Nephron progenitor cell (in vitro differentiated cells): ENCODE measurements around the gene NFATC1.

ENCODE experiments used
- DNase-seq: peaks from one replicate; pipeline ENCODE4 v3.0.0; 2021
- H3K27ac Mint-ChIP-seq: 2 replicates; pipeline ENCODE4 v1.8.0; 2021; ENCODE audit warnings: mild to moderate bottlenecking, moderate library complexity, mixed read lengths
- H3K27me3 Mint-ChIP-seq: 2 replicates; pipeline ENCODE4 v1.8.0; 2021; ENCODE audit warnings: mild to moderate bottlenecking, low read depth, mixed read lengths; ENCODE audit not compliant: poor library complexity
- H3K36me3 Mint-ChIP-seq: 2 replicates; pipeline ENCODE4 v1.8.0; 2021; ENCODE audit warnings: low read depth, mixed read lengths
- H3K4me1 Mint-ChIP-seq: 2 replicates; pipeline ENCODE4 v1.8.0; 2021; ENCODE audit warnings: mixed read lengths
- H3K4me3 Mint-ChIP-seq: 2 replicates; pipeline ENCODE4 v1.8.0; 2021; ENCODE audit warnings: mild to moderate bottlenecking, moderate library complexity, mixed read lengths
- H3K9me3 Mint-ChIP-seq: 2 replicates; pipeline ENCODE4 v1.8.0; 2021; ENCODE audit warnings: mild to moderate bottlenecking, moderate library complexity, mixed read lengths
- TF ChIP-seq, protein P1 (sequence below): fragments of 200-600 bp; sonication (generic); IDR thresholded peaks from 2 replicates; pipeline ENCODE4 v1.5.0; 2021; ENCODE audit warnings: antibody characterized with exemption

NFATC1 gene

DNA sequence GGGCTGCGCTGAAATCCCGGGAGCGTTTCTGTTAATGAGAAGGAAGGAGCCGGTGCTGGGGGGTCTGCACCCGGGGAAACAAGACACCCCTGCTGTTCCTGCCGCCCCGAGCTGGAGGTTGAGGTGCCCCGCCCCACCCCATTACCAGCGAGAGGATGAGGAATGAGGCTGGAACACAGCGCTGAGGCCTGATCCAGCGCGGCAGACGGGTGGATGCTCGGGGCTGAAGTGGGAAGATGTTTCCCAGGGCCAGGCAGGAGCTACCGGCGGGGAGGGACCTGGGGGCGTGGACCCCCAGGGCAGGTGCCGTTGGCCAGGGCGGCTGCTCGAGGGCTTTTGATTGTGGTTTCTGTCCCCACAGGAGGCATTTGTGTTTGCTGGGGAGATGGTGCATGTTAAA is 149.5 kb downstream of the NFATC1 start:
- DNase-seq = no peak
- Mint-ChIP-seq H3K9me3 (peaks cover 13% of the 10 kb centered on the region), H3K27ac (peak overlapping the region; percentile 48), H3K36me3 (no peaks in the 10 kb centered on the region), H3K27me3 (peaks cover 16% of the 10 kb centered on the region), H3K4me3 (no peak overlapping the region), H3K4me1 (peaks cover 10% of the 10 kb centered on the region)
- TF ChIP-seq, protein P1, sequence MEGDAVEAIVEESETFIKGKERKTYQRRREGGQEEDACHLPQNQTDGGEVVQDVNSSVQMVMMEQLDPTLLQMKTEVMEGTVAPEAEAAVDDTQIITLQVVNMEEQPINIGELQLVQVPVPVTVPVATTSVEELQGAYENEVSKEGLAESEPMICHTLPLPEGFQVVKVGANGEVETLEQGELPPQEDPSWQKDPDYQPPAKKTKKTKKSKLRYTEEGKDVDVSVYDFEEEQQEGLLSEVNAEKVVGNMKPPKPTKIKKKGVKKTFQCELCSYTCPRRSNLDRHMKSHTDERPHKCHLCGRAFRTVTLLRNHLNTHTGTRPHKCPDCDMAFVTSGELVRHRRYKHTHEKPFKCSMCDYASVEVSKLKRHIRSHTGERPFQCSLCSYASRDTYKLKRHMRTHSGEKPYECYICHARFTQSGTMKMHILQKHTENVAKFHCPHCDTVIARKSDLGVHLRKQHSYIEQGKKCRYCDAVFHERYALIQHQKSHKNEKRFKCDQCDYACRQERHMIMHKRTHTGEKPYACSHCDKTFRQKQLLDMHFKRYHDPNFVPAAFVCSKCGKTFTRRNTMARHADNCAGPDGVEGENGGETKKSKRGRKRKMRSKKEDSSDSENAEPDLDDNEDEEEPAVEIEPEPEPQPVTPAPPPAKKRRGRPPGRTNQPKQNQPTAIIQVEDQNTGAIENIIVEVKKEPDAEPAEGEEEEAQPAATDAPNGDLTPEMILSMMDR = no peak

DNA sequence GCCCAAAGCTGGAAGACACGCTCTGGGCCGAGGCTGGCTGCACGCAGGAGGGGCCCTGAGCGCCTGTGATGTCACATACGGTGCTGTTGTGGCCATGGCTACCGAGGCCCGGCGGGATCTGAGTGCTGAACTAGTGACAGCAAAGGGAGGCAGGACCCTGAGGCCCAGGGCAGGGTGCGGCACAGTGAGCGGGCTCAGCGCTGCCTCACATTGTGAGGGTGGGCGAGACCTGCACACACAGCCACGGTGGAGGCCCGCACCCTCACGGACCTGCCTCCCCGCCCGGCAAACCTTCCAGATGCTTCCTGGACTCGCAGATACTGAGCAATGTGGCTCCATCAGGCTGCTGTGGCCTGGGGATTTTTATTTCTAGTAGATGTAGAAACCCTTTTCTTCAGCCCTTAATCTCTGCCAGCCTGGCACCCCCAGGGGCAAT is 150.0 kb downstream of the NFATC1 start:
- TF ChIP-seq, protein P1 = no peak
- DNase-seq = no peak
- H3K4me1 Mint-ChIP-seq = peaks cover 10% of the 10 kb centered on the region
- peaks cover 13% of the 10 kb centered on the region for H3K9me3 Mint-ChIP-seq
- H3K27ac Mint-ChIP-seq = no peak overlapping the region
- no peak overlapping the region for H3K4me3 Mint-ChIP-seq
- peaks cover 12% of the 10 kb centered on the region for H3K27me3 Mint-ChIP-seq
- no peaks in the 10 kb centered on the region for H3K36me3 Mint-ChIP-seq

DNA sequence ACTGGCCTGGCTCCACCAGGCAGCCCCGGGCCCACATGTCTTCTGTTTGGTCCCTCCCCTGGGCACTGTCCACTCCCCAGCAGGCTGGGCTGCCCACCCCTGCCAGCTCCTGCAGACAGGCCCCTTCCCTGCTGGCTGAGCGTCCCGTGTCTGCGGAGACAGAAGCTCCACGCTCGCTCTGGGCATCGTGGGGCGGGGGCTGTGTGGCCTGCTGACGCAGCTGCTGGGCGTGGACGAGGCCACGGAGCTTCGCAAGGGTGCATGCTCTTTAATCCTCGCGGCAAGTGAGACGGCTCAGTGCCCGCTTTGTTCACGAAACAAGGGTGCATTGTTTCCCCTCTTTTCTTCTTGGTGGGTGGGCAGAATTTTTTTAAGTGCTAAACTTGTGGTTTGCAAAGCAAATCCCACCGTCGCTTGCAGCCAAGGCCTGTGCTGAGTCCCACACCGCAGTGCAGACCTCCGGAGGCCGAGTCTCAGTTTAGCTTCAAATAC is 151.1 kb downstream of the NFATC1 start:
- no peak for DNase-seq
- Mint-ChIP-seq H3K36me3 (no peaks in the 10 kb centered on the region), H3K27me3 (peaks cover 12% of the 10 kb centered on the region), H3K9me3 (peaks cover 13% of the 10 kb centered on the region), H3K27ac (no peak overlapping the region), H3K4me1 (peaks cover 10% of the 10 kb centered on the region), H3K4me3 (no peak overlapping the region)
- TF ChIP-seq, protein P1 = no peak

DNA sequence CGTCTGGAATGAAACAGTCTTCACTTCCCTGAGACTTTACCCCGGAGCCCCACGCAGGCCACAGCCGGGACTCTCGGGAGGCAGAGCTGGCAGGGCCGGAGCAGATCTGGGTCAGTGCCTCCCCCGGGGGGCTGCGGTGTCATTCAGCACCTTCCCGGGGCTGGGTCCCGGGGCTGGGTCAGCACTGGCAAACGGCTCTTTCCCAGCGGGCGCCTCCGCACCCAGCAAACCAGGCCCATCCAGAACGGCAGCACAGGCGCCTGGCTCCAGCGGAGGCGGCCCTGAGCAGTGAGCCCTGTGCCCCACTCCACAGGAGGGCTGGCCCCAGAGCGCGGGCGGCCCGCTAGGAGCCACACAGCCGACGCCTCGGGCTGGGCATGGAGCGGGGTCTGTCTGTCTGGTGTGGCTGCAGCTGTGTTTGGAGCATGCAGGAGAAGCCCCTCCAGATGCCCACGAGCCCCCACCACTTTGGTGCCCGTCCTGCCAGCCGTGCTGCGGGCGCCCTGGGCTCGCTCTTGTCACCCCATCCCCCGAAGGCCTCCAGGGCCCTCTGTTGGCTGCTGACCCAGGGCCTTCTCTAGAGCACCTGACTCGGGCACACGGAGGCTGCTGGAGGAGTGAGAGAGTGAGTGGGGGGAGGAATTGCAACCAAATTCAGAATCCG is 151.8 kb downstream of the NFATC1 start:
- TF ChIP-seq, protein P1 = no peak
- no peaks in the 10 kb centered on the region for H3K36me3 Mint-ChIP-seq
- peaks cover 6% of the 10 kb centered on the region for H3K9me3 Mint-ChIP-seq
- DNase-seq = no peak
- no peak overlapping the region for H3K27ac Mint-ChIP-seq
- peaks cover 10% of the 10 kb centered on the region for H3K4me1 Mint-ChIP-seq
- H3K4me3 Mint-ChIP-seq = no peak overlapping the region
- peaks cover 12% of the 10 kb centered on the region for H3K27me3 Mint-ChIP-seq

DNA sequence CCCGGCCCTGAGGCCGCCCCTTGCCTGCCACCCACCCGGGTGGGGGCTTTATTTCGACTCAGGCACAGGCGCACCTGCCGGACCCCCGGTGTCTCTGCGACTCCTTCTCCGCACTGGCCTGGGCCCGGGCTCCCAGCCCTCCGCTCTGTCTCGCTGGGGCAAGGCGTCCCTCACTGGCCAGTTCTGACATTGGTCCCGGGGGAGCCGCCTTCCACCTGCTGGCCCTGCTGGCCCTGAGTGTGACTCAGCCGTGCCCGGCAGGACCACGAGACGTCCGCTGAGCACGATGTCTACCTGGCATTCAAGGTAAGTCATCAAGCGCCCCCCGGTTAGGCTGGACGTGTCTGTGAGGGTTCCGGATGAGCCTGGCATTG is 152.3 kb downstream of the NFATC1 start:
- peaks cover 10% of the 10 kb centered on the region for H3K4me1 Mint-ChIP-seq
- TF ChIP-seq, protein P1 = no peak
- H3K27me3 Mint-ChIP-seq = peaks cover 12% of the 10 kb centered on the region
- H3K27ac Mint-ChIP-seq = no peak overlapping the region
- H3K9me3 Mint-ChIP-seq = peaks cover 4% of the 10 kb centered on the region
- H3K4me3 Mint-ChIP-seq = no peak overlapping the region
- no peak for DNase-seq
- H3K36me3 Mint-ChIP-seq = no peaks in the 10 kb centered on the region

DNA sequence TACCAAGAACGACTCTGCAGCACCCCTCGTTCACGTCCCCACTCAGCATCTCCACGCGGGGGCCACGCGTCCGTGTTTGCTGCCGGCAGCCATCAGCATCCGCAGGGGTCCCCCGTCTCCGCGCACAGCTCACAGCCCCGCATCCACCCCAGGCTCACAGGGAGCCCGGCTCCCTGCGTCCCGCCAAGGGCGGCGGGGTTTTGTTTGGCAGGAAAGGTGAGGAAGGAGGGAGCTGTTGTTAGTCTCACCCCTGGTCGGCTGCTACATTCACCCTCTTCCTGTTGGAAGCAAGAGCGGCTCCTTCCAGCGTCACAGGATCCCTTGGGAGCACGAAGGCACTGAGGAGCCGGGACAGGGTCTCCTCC is 152.9 kb downstream of the NFATC1 start:
- Mint-ChIP-seq H3K27me3 (peaks cover 12% of the 10 kb centered on the region), H3K9me3 (peaks cover 4% of the 10 kb centered on the region), H3K27ac (no peak overlapping the region), H3K4me1 (peaks cover 10% of the 10 kb centered on the region), H3K4me3 (no peak overlapping the region), H3K36me3 (no peaks in the 10 kb centered on the region)
- TF ChIP-seq, protein P1 = no peak
- DNase-seq = no peak
